GM20000 (cell line): Measurements from ENCODE around the gene KRT15.

ENCODE experiments used
- DNase-seq: peaks from one replicate; pipeline ENCODE4 v3.0.0; 2012; ENCODE audit warnings: low spot score
- TF ChIP-seq, protein P1 (sequence below): IDR thresholded peaks from 2 replicates; pipeline ENCODE4 v1.5.1; 2012; ENCODE audit warnings: mild to moderate bottlenecking, control low read depth; ENCODE audit errors: extremely low read depth, missing control alignments

Gene KRT15

DNA sequence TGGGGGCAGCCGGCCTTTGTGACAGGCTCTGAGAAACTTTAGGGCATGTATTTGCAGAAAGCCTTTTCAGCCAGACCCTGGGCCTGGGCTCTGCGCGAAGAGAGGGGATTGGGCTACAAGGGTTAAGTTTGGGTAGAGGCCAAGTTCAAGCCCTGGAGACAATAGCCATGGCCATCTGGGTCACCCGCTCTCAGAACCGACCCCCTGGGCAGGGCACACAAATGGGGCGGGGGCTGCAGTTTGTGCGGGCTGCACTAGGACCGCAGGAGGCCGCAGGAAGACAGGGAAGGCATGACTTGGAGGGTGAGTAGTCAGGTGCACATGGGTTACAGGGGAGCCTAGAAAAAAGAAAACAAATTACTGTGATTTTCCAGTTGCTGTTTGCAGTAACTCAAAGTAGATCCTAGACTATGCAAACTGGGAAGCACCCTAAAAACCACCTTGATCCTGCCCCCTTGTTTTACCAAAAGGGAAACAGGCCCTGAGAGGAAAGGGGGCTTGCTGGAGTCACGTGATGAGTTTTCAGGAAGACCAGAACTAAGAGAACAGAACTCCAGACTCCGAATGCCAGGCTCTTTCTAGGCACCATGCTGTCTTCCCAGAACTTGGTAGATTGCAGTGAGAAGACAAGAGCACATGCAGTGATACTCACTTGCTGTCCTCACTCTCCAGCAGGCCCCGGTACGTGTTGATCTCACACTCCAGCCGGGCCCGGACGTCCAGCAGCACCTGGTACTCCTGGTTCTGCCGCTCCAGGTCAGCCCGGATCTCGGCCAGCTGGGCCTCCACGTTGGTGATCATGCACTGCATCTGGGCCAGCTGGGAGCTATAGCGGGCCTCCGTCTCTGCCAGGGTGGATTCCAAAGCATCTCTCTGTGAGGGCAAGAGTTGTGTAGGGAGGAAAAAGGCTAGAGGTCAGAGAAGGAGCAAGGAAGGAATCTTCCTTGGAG is 41.5 kb downstream of the KRT15 start:
- DNase-seq, result no peak
- TF ChIP-seq, protein P1, sequence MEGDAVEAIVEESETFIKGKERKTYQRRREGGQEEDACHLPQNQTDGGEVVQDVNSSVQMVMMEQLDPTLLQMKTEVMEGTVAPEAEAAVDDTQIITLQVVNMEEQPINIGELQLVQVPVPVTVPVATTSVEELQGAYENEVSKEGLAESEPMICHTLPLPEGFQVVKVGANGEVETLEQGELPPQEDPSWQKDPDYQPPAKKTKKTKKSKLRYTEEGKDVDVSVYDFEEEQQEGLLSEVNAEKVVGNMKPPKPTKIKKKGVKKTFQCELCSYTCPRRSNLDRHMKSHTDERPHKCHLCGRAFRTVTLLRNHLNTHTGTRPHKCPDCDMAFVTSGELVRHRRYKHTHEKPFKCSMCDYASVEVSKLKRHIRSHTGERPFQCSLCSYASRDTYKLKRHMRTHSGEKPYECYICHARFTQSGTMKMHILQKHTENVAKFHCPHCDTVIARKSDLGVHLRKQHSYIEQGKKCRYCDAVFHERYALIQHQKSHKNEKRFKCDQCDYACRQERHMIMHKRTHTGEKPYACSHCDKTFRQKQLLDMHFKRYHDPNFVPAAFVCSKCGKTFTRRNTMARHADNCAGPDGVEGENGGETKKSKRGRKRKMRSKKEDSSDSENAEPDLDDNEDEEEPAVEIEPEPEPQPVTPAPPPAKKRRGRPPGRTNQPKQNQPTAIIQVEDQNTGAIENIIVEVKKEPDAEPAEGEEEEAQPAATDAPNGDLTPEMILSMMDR, result no peak

DNA sequence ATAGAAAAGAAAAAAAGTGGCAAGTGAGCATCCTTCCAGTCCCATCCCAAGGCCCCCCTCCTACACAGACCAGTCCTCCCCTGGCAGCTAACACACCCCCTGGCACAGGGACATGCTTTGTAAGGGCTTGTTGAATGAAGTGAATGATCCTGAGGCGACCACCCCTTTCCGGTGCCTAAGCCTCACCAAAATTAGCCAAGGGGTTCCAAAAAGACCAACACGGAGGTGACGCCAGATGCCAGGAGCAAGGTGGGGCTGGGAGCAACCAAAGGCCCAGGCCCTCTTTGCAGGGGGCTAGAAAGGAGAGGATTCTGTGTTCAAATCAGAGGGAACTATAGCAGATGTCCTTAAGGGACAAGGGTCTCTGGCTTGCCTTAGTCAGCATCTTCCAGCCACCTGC is 43.3 kb downstream of the KRT15 start:
- TF ChIP-seq, protein P1, result no peak
- no peak for DNase-seq

DNA sequence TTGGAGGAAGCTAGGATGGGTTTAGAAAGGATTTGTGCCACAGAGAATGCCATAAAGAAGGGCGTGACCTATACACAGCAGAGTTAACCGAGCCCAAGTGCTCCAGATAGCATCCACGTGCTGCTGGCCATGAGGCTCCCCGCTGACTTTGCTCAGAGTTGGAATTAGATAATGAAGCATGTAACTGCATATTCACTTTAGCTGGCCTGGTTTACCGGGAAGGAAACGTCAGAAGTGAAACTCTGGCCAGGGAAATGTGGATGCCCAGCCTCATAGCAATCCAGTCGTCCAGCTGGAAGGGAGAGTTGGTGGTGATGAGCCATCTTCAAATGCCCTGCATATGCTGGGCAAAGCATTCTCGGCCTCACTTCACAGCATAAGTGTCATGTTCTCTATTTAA is 43.8 kb downstream of the KRT15 start:
- TF ChIP-seq, protein P1, result no peak
- no peak for DNase-seq

DNA sequence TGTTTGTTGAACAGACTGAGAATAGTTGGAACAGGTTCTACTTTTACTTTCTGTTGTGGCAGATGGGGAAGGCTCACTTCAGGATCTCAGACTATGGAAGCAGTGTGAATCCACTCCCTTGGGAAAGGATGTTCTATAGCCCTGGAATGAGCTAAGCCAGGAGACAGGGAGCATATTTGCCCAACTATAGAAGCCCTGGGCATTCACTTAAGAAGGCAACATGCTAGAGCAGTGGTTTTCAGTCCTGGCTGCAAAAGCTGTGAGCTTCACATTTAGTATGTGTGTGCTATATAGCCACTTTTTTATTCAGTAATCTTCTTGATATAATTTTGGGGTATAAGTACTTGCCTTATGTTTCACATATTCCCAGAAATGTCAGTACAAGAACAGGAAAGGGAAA is 50.3 kb downstream of the KRT15 start:
- TF ChIP-seq, protein P1, result no peak
- DNase-seq, result no peak

DNA sequence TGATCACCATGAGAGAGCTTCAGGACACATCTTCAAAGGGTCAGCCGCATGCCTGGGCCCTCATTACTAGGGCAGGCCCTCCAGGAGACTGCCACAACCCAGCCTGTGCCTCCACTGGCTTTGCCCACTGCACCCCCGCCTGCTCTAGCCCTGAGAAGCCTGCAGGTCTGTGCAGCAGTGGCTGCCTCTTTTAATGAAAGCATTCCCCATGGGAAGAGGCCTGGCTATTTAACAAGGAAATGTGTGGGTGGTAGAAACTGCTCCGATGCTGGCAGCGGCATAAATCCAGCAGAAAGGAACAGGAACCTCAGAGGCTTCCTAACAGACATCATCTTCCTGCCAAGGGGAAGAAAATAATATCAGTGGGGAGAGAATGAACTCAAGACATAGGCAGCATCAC is 51.1 kb downstream of the KRT15 start:
- TF ChIP-seq, protein P1, result no peak
- no peak for DNase-seq

DNA sequence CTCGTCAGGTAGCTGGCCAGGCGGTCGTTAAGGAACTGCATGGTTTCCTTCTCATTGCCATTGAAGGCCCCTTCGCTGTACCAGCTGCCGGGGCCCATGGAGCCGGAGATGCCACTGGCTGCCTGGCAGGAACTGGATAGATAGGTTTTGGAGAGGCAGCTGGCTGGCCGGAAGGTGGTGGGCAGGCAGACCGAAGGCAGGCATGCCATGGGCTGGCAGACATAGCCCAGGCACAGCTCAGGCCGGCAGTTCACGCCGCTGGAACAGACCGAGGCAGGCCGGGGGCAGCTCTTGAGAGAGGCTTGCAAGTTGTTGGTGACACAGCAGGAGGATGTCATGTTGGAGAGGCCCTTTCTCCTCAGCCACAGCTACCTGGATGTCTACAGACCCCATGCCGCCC is 51.7 kb downstream of the KRT15 start, which contains the start of gene KRT32:
KRT32 (minus strand) TSS at position 399 of the 400 bp plus-strand sequence; CDS start at position 338, 61 bp downstream.
- TF ChIP-seq, protein P1, result no peak
- DNase-seq, result no peak

DNA sequence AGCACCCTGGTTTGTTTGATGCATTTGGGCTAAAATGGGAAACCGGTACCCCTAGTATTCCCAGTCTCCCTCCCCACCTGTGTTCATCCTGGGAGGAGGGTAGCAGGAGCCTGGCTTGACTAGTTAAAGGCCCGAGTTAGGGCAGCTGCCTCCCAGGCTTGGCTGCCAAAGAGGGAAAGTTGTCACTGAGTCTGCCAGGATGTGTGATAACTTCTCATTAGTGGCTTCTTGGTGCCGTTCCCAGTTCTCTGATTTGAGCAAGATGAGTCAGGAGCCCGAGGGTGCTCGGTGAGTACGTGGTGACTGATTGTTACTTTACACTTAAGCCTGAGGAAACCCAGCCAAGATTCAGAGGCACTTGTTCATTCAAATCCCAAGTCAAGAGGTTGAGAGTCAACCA is 54.0 kb downstream of the KRT15 start:
- TF ChIP-seq, protein P1, result no peak
- no peak for DNase-seq
